Trophoblast cell (in vitro differentiated cells and primary cell): ENCODE measurements around the gene NPC1.

Experiments used
- DNase-seq, 2 donors: peaks; one replicate each; pipeline ENCODE4 v3.0.0-alpha.2; 2016
- H2AFZ ChIP-seq: 2 replicates; pipeline ENCODE4 v1.6.1; 2013; ENCODE audit warnings: low read length, moderate library complexity, mild to moderate bottlenecking; ENCODE audit not compliant: insufficient read depth, poor library complexity
- H2AK5ac ChIP-seq: 2 replicates; pipeline ENCODE4 v1.6.1; 2013; ENCODE audit warnings: mild to moderate bottlenecking, low read length
- H2BK120ac ChIP-seq: 2 replicates; pipeline ENCODE4 v1.6.1; 2013; ENCODE audit warnings: low read length, mild to moderate bottlenecking, moderate library complexity; ENCODE audit not compliant: insufficient read depth, poor library complexity
- H2BK12ac ChIP-seq: 2 replicates; pipeline ENCODE4 v1.6.1; 2013; ENCODE audit warnings: mild to moderate bottlenecking, low read length, moderate library complexity
- H2BK5ac ChIP-seq: 2 replicates; pipeline ENCODE4 v1.6.1; 2013; ENCODE audit warnings: low read length, low read depth, moderate library complexity, mild to moderate bottlenecking; ENCODE audit not compliant: poor library complexity
- H3K14ac ChIP-seq: 2 replicates; pipeline ENCODE4 v1.6.1; 2013; ENCODE audit warnings: mild to moderate bottlenecking, low read length
- H3K18ac ChIP-seq: 2 replicates; pipeline ENCODE4 v1.6.1; 2013; ENCODE audit warnings: mild to moderate bottlenecking, low read length
- H3K23ac ChIP-seq: 2 replicates; pipeline ENCODE4 v1.6.1; 2013; ENCODE audit warnings: low read length
- H3K27ac ChIP-seq: 2 replicates; pipeline ENCODE4 v1.5.1; 2013; ENCODE audit warnings: low read depth, mild to moderate bottlenecking, inconsistent platforms, low read length, moderate library complexity
- H3K27me3 ChIP-seq: 2 replicates; pipeline ENCODE4 v1.6.1; 2013; ENCODE audit warnings: inconsistent platforms, mild to moderate bottlenecking, low read length, moderate library complexity; ENCODE audit not compliant: insufficient read depth
- H3K36me3 ChIP-seq, 2 experiments: 1 replicate in 1 of 2; 2 replicates in 1 of 2; pipeline ENCODE4 v1.6.1; 2013; ENCODE audit warnings: low read length in 2 of 2, mild to moderate bottlenecking in 2 of 2, moderate library complexity in 1 of 2; ENCODE audit not compliant: insufficient read depth in 2 of 2, control insufficient read depth in 1 of 2
- H3K4ac ChIP-seq: 2 replicates; pipeline ENCODE4 v1.6.1; 2013; ENCODE audit warnings: low read depth, mild to moderate bottlenecking, low read length, moderate library complexity
- H3K4me1 ChIP-seq, 2 experiments: 1 replicate in 1 of 2; 2 replicates in 1 of 2; pipeline ENCODE4 v1.6.1; 2013; ENCODE audit warnings: low read length in 2 of 2, mild to moderate bottlenecking in 2 of 2, moderate library complexity in 1 of 2; ENCODE audit not compliant: insufficient read depth in 2 of 2, control insufficient read depth in 1 of 2
- H3K4me2 ChIP-seq: 2 replicates; pipeline ENCODE4 v1.6.1; 2013; ENCODE audit warnings: inconsistent platforms, mild to moderate bottlenecking, low read length, moderate library complexity
- H3K4me3 ChIP-seq: 2 replicates; pipeline ENCODE4 v1.5.1; 2013; ENCODE audit warnings: mild to moderate bottlenecking, low read depth, low read length, inconsistent platforms
- H3K79me1 ChIP-seq: one replicate; pipeline ENCODE4 v1.6.1; 2013; ENCODE audit warnings: low read length
- H3K79me2 ChIP-seq: 2 replicates; pipeline ENCODE4 v1.6.1; 2013; ENCODE audit warnings: low read length, mild to moderate bottlenecking; ENCODE audit not compliant: control insufficient read depth, insufficient read depth, poor library complexity
- H3K9ac ChIP-seq: 2 replicates; pipeline ENCODE4 v1.6.1; 2013; ENCODE audit warnings: mild to moderate bottlenecking, low read length
- H3K9me3 ChIP-seq: 2 replicates; pipeline ENCODE4 v1.6.1; 2013; ENCODE audit warnings: low read depth, mild to moderate bottlenecking, control low read depth, inconsistent platforms, low read length; ENCODE audit not compliant: insufficient read depth
- H4K12ac ChIP-seq: 2 replicates; pipeline ENCODE4 v1.6.1; 2013; ENCODE audit warnings: low read depth, mild to moderate bottlenecking, low read length, moderate library complexity
- H4K8ac ChIP-seq: 2 replicates; pipeline ENCODE4 v1.6.1; 2013; ENCODE audit warnings: low read depth, mild to moderate bottlenecking, low read length, moderate library complexity
- H4K91ac ChIP-seq: one replicate; pipeline ENCODE4 v1.6.1; 2013; ENCODE audit warnings: low read depth, mild to moderate bottlenecking, low read length, moderate library complexity
- WGBS: extraction: QIAGEN DNeasy Blood & Tissue Kit; methylation state at CpG from one replicate; pipeline ENCODE4 v1.1.7; 2013; ENCODE audit warnings: missing lambda C conversion rate; ENCODE audit not compliant: insufficient read length, insufficient coverage; ENCODE audit errors: extremely low coverage; 5-methylcytosine and 5-hydroxymethylcytosine counted together

NPC1 gene

GRCh38 chr18:23503038-23503962 is 83.0 kb downstream of the NPC1 start, which contains the start of gene RMC1:
RMC1 (plus strand) TSS chr18:23503511; CDS start chr18:23503619, 108 bp downstream.
- peak within 1 kb of the TSS; percentile 98 for H3K18ac ChIP-seq
- peaks cover 0 to 7% of the 10 kb centered on the region in 2 experiments for H3K36me3 ChIP-seq
- peaks cover 6% of the 10 kb centered on the region for H3K79me2 ChIP-seq
- H3K9ac ChIP-seq, result peak within 1 kb of the TSS; percentile 94
- peaks cover 0 to 2% of the 10 kb centered on the region in 2 experiments for H3K4me1 ChIP-seq
- H4K8ac ChIP-seq, result peak within 1 kb of the TSS; percentile 100
- no peak within 1 kb of the TSS for H3K27ac ChIP-seq
- no peaks in the 10 kb centered on the region for H3K27me3 ChIP-seq
- H2BK12ac ChIP-seq, result peak within 1 kb of the TSS; percentile 82
- H3K14ac ChIP-seq, result peak within 1 kb of the TSS; percentile 98
- H2BK120ac ChIP-seq, result peak within 1 kb of the TSS; percentile 96
- H4K91ac ChIP-seq, result peak within 1 kb of the TSS; percentile 83
- H3K9me3 ChIP-seq, result no peaks in the 10 kb centered on the region
- no peak within 1 kb of the TSS for H3K23ac ChIP-seq
- H2AK5ac ChIP-seq, result peak within 1 kb of the TSS; percentile 49
- peak within 1 kb of the TSS; percentile 97 for H2AFZ ChIP-seq
- peak within 1 kb of the TSS; percentile 93 for H2BK5ac ChIP-seq
- peaks cover 8% of the 10 kb centered on the region for H3K79me1 ChIP-seq
- peak within 1 kb of the TSS; percentile 90 for H3K4me2 ChIP-seq
- DNase-seq, result peak; percentile 92 to 96
- H3K4ac ChIP-seq, result peak within 1 kb of the TSS; percentile 81
- no CpG with 5 or more reads among the region's 110 CpGs for WGBS
- H3K4me3 ChIP-seq, result peak within 1 kb of the TSS; percentile 98
- H4K12ac ChIP-seq, result peak within 1 kb of the TSS; percentile 98

GRCh38 chr18:23502516-23503037 is 83.7 kb downstream of the NPC1 start:
- DNase-seq, result no peak
- H3K79me1 ChIP-seq, result peaks cover 8% of the 10 kb centered on the region
- peaks cover 0 to 3% of the 10 kb centered on the region in 2 experiments for H3K36me3 ChIP-seq
- H4K8ac ChIP-seq, result peak overlapping the region; percentile 100
- WGBS, result no CpG with 5 or more reads among the region's 6 CpGs
- peaks cover 6% of the 10 kb centered on the region for H3K79me2 ChIP-seq
- H2BK120ac ChIP-seq, result peak overlapping the region; percentile 96
- H3K9me3 ChIP-seq, result no peaks in the 10 kb centered on the region
- no peak overlapping the region for H3K27ac ChIP-seq
- H2AFZ ChIP-seq, result peak overlapping the region; percentile 97
- H3K23ac ChIP-seq, result no peak overlapping the region
- H3K4me1 ChIP-seq, result peaks cover 0 to 2% of the 10 kb centered on the region in 2 experiments
- H3K9ac ChIP-seq, result no peak overlapping the region
- peak overlapping the region; percentile 51 for H3K4me2 ChIP-seq
- peak overlapping the region; percentile 83 for H4K91ac ChIP-seq
- H2AK5ac ChIP-seq, result no peak overlapping the region
- H3K18ac ChIP-seq, result no peak overlapping the region
- H3K27me3 ChIP-seq, result no peaks in the 10 kb centered on the region
- peak overlapping the region; percentile 98 for H3K14ac ChIP-seq
- no peak overlapping the region for H4K12ac ChIP-seq
- H2BK12ac ChIP-seq, result no peak overlapping the region
- H3K4ac ChIP-seq, result no peak overlapping the region
- peak overlapping the region; percentile 93 for H2BK5ac ChIP-seq
- H3K4me3 ChIP-seq, result peak overlapping the region; percentile 73

DNA sequence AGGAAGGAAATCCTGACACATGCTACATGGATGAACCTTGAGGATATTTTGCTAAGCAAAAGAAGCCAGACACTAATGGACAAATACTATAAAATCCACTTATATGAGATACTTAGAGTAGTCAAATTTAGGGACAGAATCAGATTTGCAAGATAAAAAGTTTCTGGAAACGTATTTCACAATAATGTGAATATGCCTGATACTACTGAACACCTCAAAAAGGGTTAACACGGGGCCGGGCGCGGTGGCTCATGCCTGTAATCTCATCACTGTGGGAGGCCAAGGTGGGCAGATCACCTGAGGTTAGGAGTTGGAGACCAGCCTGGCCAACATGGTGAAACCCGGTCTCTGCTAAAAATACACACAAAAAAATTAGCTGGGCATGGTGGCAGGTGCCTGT is 84.7 kb downstream of the NPC1 start:
- Histone ChIP-seq H2AK5ac (no peak overlapping the region), H3K9me3 (no peaks in the 10 kb centered on the region), H3K79me1 (peaks cover 8% of the 10 kb centered on the region), H2BK120ac (no peak overlapping the region), H3K36me3 (peaks cover 0 to 3% of the 10 kb centered on the region in 2 experiments), H3K4me1 (peaks cover 0 to 2% of the 10 kb centered on the region in 2 experiments), H3K4me2 (no peak overlapping the region), H2AFZ (no peak overlapping the region), H4K12ac (no peak overlapping the region), H2BK12ac (no peak overlapping the region), H3K18ac (no peak overlapping the region), H3K27me3 (no peaks in the 10 kb centered on the region), H3K79me2 (peaks cover 6% of the 10 kb centered on the region), H4K8ac (no peak overlapping the region), H3K23ac (no peak overlapping the region), H3K9ac (no peak overlapping the region), H3K4me3 (no peak overlapping the region), H4K91ac (no peak overlapping the region), H3K27ac (no peak overlapping the region), H2BK5ac (no peak overlapping the region), H3K4ac (no peak overlapping the region), H3K14ac (no peak overlapping the region)
- no peak for DNase-seq
- no CpG with 5 or more reads among the region's 6 CpGs for WGBS

- H4K12ac ChIP-seq, result no peak overlapping the region
- H2BK12ac ChIP-seq, result no peak overlapping the region
- WGBS, result 100% methylated on average over 1 of the region's 11 CpGs
- H3K4me1 ChIP-seq, result peaks cover 0 to 2% of the 10 kb centered on the region in 2 experiments
- H3K18ac ChIP-seq, result no peak overlapping the region
- no peak overlapping the region for H2AFZ ChIP-seq
- no peak overlapping the region for H3K23ac ChIP-seq
- no peak overlapping the region for H3K27ac ChIP-seq
- no peak overlapping the region for H3K4ac ChIP-seq
- no peak overlapping the region for H3K4me2 ChIP-seq
- H4K91ac ChIP-seq, result no peak overlapping the region
- H3K79me2 ChIP-seq, result peaks cover 6% of the 10 kb centered on the region
- no peak overlapping the region for H2AK5ac ChIP-seq
- DNase-seq, result peak; percentile 50 to 65
- no peak overlapping the region for H3K4me3 ChIP-seq
- no peak overlapping the region for H2BK120ac ChIP-seq
- H2BK5ac ChIP-seq, result no peak overlapping the region
- no peak overlapping the region for H3K9ac ChIP-seq
- H3K14ac ChIP-seq, result no peak overlapping the region
- H3K9me3 ChIP-seq, result no peaks in the 10 kb centered on the region
- peaks cover 8% of the 10 kb centered on the region for H3K79me1 ChIP-seq
- H3K27me3 ChIP-seq, result no peaks in the 10 kb centered on the region
- H3K36me3 ChIP-seq, result no peaks in the 10 kb centered on the region
- H4K8ac ChIP-seq, result no peak overlapping the region
These were observed 87.0 kb downstream of the NPC1 start for GRCh38 chr18:23499291-23499781.
